HG03097 (cell line): ENCODE results near the gene AATK.

ENCODE experiments used
- ATAC-seq: cut with Tn5 transposase; IDR thresholded peaks from one replicate; pipeline ENCODE4 v1.9.1; 2021; ENCODE audit not compliant: unreplicated experiment, low FRiP score

AATK gene

DNA sequence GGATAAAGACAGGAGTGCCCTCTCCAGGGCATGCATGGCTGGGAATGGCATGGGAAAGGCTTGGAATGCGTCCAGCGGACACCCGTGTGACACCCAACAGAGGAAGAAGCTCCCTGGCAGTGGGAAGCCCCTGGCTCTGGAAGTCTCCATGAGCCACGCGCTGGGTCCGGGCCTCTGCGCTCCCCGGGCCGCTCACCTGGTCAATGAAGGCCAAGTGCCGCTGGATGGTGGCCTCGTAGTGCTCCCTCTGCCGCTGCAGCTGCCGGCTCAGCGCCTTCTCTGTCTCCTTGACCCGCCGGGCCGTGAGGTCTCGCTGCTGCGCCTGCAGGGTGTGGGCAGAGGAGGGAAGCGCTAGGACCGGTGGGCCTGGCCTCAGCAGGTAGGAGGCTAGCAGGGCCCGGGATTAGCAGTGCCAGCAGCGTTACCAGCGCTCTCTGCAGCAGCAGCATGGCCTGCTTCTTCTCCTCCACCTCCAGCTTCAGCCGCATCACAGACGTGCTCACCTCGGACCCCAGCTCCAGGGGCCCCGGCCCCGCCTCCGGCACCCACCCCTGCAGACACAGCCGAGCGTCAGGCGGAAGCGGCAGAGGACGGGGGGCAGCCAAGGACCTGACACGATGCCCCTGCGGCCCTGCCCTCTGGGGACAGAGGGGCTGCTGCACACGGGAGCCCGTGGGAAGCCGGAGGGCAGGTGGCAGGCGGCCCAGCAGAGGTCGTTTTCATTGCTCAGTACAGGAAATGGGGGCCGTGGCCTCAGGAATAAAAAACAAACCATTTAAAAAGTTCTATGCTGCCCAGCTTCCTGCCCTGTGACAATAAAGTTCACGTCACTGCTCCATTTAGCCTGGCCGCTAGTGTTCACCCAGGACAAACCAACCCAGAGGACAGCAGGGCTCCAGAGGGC, 30.7 kb upstream of the AATK start:
- no peak for ATAC-seq

- no peak for ATAC-seq
Observed at GRCh38 chr17:81195941-81196495, 30.0 kb upstream of the AATK start.

GRCh38 chr17:81194941-81195901, 29.2 kb upstream of the AATK start:
- no peak for ATAC-seq

DNA sequence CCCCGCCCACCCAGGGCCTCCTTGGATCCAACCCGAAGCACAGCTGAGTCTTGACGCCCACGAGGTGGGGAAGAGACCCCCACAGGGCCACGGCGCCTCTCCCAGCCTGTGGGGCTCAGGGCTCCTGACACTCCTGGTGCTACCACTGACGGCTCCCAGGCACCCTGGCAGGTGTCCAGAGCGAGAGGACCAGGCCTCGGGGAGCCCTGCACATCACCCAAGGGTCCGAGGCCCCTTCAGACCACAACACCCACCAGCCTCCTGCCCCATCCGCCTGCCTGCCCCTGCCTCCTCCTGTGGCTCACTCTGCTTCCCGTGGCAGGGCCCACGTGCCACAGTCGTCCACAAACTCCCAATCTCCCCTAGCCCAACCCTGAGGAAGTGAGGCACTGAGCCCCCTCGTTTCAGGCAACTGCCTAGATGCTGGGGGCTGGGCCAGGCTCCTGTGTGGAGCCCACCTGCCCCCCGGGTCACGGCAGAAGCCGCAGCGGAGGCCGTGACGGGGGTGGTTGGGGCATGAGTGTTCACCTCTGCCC, 28.3 kb upstream of the AATK start:
- no peak for ATAC-seq

- ATAC-seq, result no peak
Observed at GRCh38 chr17:81193470-81194224, 27.6 kb upstream of the AATK start.

GRCh38 chr17:81193051-81193410, 27.0 kb upstream of the AATK start:
- ATAC-seq, result no peak

- ATAC-seq, result no peak
Observed at GRCh38 chr17:81192386-81193050, 26.5 kb upstream of the AATK start.

DNA sequence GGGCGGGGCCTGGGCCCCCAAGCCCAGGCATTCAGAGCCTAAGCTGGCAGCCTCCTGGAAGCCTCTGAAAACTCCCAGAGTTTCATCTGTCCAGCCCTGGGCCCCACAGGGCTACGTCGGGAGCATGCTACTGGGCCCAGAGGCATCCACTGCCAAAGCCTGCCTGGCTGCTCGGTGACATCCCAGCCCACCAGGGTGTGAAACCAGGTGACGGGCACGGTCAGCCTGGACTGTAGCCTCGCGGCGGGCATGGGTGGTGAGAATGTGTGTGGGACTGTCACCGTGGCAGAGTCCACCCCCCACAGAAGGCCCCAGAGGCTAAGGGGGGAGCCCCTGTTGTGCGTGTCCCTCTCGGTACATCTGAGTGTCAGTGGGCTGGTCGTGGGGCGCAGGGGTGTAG, 25.6 kb upstream of the AATK start:
- no peak for ATAC-seq

DNA sequence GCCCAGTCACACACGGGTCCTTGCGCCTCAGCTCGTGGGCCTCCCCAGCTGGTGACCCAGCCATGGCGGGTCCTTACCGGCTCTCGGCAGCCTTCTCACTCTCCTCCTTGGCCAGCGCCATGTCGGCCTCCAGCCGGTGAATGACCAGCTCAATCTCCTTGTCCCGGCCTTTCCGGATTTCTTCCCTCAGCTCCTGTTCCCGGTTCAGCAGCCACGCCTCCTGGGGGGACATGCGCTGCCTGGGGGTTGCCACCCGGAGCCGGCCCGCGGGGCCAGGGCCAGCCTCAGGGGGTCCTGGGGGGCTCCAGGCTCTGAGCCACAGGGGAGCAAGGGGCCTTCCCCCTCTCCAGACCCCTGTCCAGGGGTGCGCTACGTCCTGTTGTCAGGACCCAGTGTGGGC, 25.1 kb upstream of the AATK start:
- ATAC-seq, result no peak

GRCh38 chr17:81190591-81190990, 24.6 kb upstream of the AATK start:
- no peak for ATAC-seq

DNA sequence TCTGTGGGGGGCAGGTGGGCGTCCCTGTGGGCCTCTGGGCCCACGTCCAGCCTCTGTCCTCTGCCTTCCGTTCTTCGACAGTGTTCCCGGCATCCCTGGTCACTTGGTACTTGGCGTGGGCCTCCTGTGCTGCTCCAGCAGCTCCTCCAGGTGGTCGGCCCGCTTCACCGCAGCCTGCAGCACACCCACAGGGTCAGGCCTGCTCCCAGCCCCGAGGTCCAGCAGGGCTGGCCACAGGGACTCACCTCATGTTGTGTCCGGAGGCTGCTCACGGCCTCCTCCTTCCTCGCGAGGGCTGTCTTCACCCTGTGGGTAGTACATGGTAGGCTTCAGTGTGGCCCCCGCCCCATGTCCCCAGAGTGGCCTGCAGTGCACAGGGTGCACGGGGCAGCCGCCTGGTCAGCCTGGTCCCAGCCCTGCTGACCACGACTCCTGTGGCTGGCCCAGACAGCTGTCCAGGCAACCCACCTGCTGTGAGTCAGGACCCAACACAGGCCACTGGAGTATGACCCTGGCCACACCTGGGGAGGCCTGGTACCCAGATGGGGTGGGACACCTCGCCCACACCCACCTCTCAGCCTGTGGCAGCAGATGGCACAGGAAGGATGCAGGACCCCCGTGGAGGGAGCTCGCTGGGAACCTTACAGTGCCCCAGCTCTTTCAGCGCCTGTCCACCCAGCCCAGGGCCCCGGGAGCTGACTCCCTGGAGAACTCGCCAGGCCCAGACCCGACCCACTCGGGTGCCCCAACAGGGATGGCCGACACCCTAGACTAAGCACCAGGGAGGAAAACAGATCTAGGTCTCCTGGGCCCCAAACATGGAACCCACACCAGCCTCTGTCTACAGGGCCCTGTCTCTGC, 23.9 kb upstream of the AATK start:
- ATAC-seq, result no peak

- ATAC-seq, result no peak
Observed at GRCh38 chr17:81189016-81189415, 23.0 kb upstream of the AATK start.

DNA sequence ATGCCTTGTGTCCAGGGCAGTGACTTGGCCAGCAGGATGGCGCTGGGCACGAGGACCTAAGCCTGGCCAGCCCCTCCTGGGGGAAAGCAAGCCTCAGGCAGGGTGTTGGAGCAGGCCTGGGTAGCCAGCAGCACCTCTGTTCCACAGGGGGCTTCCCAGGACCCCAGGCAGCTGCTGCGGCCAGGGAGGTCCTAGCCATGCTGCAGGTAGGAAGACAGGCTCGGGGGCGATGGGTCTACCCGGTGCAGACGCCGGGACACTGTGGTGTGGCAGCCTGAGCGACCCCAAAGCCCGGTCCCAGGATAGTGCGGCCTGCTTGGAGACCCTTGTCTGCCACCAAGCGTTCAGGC, 22.4 kb upstream of the AATK start:
- ATAC-seq, result no peak

GRCh38 chr17:81187586-81188490, 21.8 kb upstream of the AATK start:
- ATAC-seq, result no peak

- no peak for ATAC-seq
Observed at GRCh38 chr17:81187120-81187519, 21.1 kb upstream of the AATK start.

- ATAC-seq, result no peak
Observed at GRCh38 chr17:81186203-81186602, 20.2 kb upstream of the AATK start.

GRCh38 chr17:81184555-81184954, 18.5 kb upstream of the AATK start:
- ATAC-seq, result no peak

- ATAC-seq, result no peak
Observed at GRCh38 chr17:81183807-81184206, 17.8 kb upstream of the AATK start.
